MCF 10A (cell line): ENCODE data around the gene MOB3A. TPM values are rescaled to one million over a fixed set of nuclear protein-coding genes. Genes with fewer than 3 reads are reported as not detected.

Experiments used
- BruUV-seq: library from RNA; stranded (reverse); fragments of 400-500 nt; replicated peaks from 2 replicates; lab custom pipeline; 2021; lab: Mats Ljungman, UMichigan
- CTCF ChIA-PET: fragments of 300-600 bp; sonication (Branson Sonifier 250); formaldehyde crosslinking; extraction: SDS; loops from one replicate; lab custom pipeline; 2021; ENCODE audit warnings: antibody characterized with exemption, inconsistent platforms; lab: Yijun Ruan, JAX
- POLR2A ChIA-PET: fragments of 300-600, 350-650 bp; sonication (Branson Sonifier 250); formaldehyde crosslinking; extraction: SDS; loops from one replicate; lab custom pipeline; 2020; ENCODE audit warnings: antibody characterized with exemption, inconsistent platforms; lab: Yijun Ruan, JAX
- DNase-seq: peaks from one replicate; pipeline ENCODE4 v3.0.0-alpha.2; 2018; ENCODE audit not compliant: unreplicated experiment
- H3K27ac Mint-ChIP-seq: one replicate; pipeline ENCODE4 v1.8.0; 2022; ENCODE audit warnings: mild to moderate bottlenecking, low read depth, mixed read lengths; ENCODE audit not compliant: unreplicated experiment
- H3K27me3 Mint-ChIP-seq: one replicate; pipeline ENCODE4 v1.8.0; 2022; ENCODE audit warnings: mixed read lengths; ENCODE audit not compliant: insufficient read depth, unreplicated experiment
- H3K36me3 Mint-ChIP-seq: one replicate; pipeline ENCODE4 v1.8.0; 2022; ENCODE audit warnings: mild to moderate bottlenecking, moderate library complexity, mixed read lengths; ENCODE audit not compliant: insufficient read depth, unreplicated experiment
- H3K4me1 Mint-ChIP-seq: one replicate; pipeline ENCODE4 v1.8.0; 2022; ENCODE audit warnings: mixed read lengths; ENCODE audit not compliant: insufficient read depth, unreplicated experiment
- H3K4me3 Mint-ChIP-seq: one replicate; pipeline ENCODE4 v1.8.0; 2022; ENCODE audit warnings: mild to moderate bottlenecking, moderate library complexity, mixed read lengths; ENCODE audit not compliant: unreplicated experiment
- H3K9me3 Mint-ChIP-seq: one replicate; pipeline ENCODE4 v1.8.0; 2022; ENCODE audit warnings: mixed read lengths; ENCODE audit not compliant: unreplicated experiment
- intact Hi-C: fragments of 100-400 bp; cut with micrococcal nuclease; formaldehyde crosslinking; loops from 2 replicates; pipeline ENCODE4 v1.14.1; 2022
- total RNA-seq: library from RNA; stranded (reverse); gene quantifications from 2 replicates; pipeline ENCODE4 v1.2.3, GENCODE V29; 2022
- TF ChIP-seq, protein P1 (sequence below): fragments of 200-600 bp; IDR thresholded peaks from one replicate; pipeline ENCODE4 v1.8.0; 2022; ENCODE audit warnings: antibody characterized with exemption, mild to moderate bottlenecking; ENCODE audit not compliant: unreplicated experiment

Gene MOB3A
- total RNA-seq, 1 experiment from 2014 or later, result 40.9 TPM

DNA sequence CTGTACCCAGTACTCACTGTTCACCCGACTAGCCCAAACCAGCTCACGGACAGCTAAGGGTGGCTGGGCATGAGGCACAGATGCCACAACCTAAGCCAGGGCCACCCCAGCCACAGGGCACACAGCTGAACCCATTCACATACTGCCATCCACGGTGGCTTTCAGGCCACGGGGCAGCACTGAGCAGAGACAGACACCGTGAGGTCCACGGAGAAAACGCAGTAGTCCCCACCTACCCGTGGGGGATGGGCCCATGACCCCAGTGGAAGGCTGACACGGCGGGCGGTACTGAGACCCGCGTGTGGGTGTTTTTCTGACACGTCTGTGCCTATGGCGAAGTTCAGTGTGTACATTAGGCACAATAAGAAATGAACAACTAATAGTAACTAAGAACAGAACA lies 26.1 kb upstream of the MOB3A start:
- H3K4me3 Mint-ChIP-seq, result no peak overlapping the region
- H3K27ac Mint-ChIP-seq, result no peak overlapping the region
- no peaks in the 10 kb centered on the region for H3K9me3 Mint-ChIP-seq
- POLR2A ChIA-PET, result no interaction called here
- no peak for DNase-seq
- TF ChIP-seq, protein P1, sequence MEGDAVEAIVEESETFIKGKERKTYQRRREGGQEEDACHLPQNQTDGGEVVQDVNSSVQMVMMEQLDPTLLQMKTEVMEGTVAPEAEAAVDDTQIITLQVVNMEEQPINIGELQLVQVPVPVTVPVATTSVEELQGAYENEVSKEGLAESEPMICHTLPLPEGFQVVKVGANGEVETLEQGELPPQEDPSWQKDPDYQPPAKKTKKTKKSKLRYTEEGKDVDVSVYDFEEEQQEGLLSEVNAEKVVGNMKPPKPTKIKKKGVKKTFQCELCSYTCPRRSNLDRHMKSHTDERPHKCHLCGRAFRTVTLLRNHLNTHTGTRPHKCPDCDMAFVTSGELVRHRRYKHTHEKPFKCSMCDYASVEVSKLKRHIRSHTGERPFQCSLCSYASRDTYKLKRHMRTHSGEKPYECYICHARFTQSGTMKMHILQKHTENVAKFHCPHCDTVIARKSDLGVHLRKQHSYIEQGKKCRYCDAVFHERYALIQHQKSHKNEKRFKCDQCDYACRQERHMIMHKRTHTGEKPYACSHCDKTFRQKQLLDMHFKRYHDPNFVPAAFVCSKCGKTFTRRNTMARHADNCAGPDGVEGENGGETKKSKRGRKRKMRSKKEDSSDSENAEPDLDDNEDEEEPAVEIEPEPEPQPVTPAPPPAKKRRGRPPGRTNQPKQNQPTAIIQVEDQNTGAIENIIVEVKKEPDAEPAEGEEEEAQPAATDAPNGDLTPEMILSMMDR, result no peak
- H3K36me3 Mint-ChIP-seq, result peaks cover 87% of the 10 kb centered on the region
- CTCF ChIA-PET, result interaction anchor here (1.1 kb wide), 1 partner anchor 9 kb away, joined by 3 read pairs; no protein-coding TSS in a partner anchor
- H3K27me3 Mint-ChIP-seq, result no peaks in the 10 kb centered on the region
- no TSS peak for BruUV-seq
- no peaks in the 10 kb centered on the region for H3K4me1 Mint-ChIP-seq
- intact Hi-C loops, result no loop called here

DNA sequence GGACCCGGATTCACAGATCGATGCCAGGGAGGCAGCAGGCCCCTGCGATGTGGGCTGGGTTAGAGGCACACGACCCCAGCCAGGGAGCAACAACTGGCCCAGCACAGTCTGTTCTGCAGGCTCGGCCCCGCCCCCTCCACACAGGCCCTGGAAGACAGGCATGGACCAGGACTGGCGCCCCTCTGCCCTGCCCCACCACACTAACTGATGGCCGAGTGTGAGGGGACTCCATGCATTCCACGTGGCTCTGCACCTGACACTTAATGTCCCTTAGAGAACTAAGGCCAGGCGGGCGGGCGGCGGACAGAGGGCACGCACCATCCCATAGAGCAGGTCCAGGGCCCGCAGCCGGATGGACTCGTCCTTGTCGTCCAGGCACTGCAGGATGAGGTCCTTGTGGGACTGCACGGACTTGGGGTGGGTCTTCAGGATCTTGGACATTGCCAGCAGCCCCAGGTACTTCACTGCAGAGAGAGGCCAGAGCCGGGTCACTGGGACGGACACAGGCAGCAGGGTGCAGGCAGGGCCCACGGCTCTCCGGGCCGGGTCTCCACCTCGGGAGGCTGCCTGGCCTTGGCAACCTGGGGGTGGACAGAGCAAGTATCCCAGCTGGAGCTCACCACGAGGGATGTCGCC lies 25.4 kb upstream of the MOB3A start:
- POLR2A ChIA-PET, result no interaction called here
- CTCF ChIA-PET, result interaction anchor here (1.1 kb wide), 1 partner anchor 9 kb away, joined by 3 read pairs; no protein-coding TSS in a partner anchor
- peaks cover 87% of the 10 kb centered on the region for H3K36me3 Mint-ChIP-seq
- TF ChIP-seq, protein P1, result no peak
- no peaks in the 10 kb centered on the region for H3K4me1 Mint-ChIP-seq
- no peak overlapping the region for H3K27ac Mint-ChIP-seq
- no peaks in the 10 kb centered on the region for H3K9me3 Mint-ChIP-seq
- no TSS peak for BruUV-seq
- no peaks in the 10 kb centered on the region for H3K27me3 Mint-ChIP-seq
- DNase-seq, result no peak
- no peak overlapping the region for H3K4me3 Mint-ChIP-seq
- intact Hi-C loops, result no loop called here

DNA sequence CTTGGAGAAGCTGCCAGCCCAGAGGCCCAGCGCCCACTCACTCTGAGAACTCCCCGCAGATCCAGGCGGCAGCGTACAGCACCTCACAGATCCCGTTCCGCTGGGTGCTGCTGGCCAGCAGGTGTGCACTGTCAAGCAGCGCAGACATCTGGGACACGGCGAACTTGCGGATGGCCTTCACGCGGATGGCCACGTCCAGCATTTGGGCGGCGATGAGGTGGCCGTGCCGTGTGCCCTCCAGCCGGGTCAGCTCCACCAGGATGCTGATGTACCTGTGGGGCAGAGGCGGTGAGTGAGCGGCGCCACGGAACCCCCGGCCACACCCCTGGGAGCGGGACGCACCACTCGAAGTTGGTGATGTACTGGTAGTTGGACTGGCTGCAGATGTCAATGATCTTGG lies 24.7 kb upstream of the MOB3A start:
- H3K27ac Mint-ChIP-seq, result no peak overlapping the region
- no peaks in the 10 kb centered on the region for H3K9me3 Mint-ChIP-seq
- DNase-seq, result no peak
- intact Hi-C loops, result no loop called here
- BruUV-seq, result no TSS peak
- CTCF ChIA-PET, result no interaction called here
- H3K4me1 Mint-ChIP-seq, result no peaks in the 10 kb centered on the region
- TF ChIP-seq, protein P1, result no peak
- POLR2A ChIA-PET, result no interaction called here
- no peaks in the 10 kb centered on the region for H3K27me3 Mint-ChIP-seq
- no peak overlapping the region for H3K4me3 Mint-ChIP-seq
- peaks cover 87% of the 10 kb centered on the region for H3K36me3 Mint-ChIP-seq

DNA sequence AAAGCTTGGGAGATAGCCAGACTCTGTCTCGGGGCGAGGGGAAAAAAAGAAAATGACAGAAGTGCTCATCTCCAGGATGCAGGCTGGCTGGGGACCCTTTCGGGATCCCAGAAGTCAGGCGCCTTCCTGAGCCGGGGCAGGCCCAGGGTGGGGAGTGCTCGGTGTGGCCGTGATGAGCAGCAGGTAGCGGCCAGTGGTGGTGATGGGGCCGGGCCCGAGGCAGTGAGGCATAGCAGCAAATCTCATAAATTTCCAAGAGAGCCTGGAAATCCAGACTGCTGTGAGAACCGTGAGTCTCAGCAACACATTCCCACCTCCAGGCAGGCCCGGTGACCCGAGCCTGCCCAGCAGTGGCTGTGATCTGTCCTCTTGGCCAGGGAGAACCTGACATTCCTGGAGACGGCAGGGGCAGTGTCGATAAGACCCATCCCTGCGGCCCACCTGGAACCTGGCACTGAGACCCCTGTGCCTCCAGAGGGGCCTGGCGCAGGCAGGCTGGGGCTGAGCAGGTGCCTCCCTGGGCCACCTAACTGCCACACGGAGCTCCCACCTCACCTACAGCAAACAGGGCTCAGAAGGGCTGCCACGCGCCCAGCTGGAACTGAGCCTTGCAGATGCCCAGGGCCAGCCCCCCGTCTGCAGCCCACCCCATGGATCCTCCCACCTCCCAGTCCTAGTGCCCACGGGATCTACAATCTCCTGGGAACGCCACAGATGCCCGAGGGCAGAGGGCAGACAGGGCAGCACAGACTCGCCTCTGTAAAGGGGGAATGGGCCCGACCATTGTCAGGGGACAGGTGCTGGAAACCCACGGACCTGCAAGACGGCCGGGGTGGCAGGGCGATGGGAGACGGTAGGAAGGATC lies 24.0 kb upstream of the MOB3A start:
- no peak for DNase-seq
- Mint-ChIP-seq H3K27me3 (no peaks in the 10 kb centered on the region), H3K4me1 (no peaks in the 10 kb centered on the region), H3K9me3 (no peaks in the 10 kb centered on the region), H3K36me3 (peaks cover 87% of the 10 kb centered on the region), H3K27ac (no peak overlapping the region), H3K4me3 (no peak overlapping the region)
- ChIA-PET POLR2A (no interaction called here), CTCF (interaction anchor here (0.6 to 1.1 kb wide), 2 partner anchors 98 to 192 kb away, joined by 3 to 5 read pairs; no protein-coding TSS in a partner anchor)
- TF ChIP-seq, protein P1, result no peak
- BruUV-seq, result no TSS peak
- intact Hi-C loops, result no loop called here
